GM18520 (cell line): ENCODE measurements around the gene PON1.

Experiments
- ATAC-seq: cut with Tn5 transposase; IDR thresholded peaks from one replicate; pipeline ENCODE4 v1.9.1; 2021; ENCODE audit not compliant: unreplicated experiment

The PON1 gene

GRCh38 chr7:95317966-95318365 is 6.4 kb downstream of the PON1 start:
- no peak for ATAC-seq

DNA sequence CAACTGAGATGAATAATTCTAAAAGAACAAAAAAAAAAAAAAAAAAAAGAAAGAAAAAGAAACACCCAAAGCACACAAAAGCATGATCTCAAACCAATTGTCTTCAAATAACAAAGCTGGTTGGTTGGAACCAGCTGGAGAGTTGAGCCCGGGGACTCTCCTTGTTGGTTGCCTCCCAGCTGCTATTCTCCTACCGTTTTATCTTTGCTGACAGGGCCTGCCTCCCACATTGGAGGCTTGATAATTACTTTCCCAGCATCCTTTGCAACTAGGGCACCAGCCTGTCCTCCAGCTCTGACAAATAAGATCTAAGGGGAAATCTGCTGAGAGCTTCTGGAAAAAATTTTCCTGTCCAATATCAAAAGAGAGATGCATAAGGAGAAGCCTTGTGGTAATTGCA is 6.8 kb downstream of the PON1 start:
- ATAC-seq: no peak

DNA sequence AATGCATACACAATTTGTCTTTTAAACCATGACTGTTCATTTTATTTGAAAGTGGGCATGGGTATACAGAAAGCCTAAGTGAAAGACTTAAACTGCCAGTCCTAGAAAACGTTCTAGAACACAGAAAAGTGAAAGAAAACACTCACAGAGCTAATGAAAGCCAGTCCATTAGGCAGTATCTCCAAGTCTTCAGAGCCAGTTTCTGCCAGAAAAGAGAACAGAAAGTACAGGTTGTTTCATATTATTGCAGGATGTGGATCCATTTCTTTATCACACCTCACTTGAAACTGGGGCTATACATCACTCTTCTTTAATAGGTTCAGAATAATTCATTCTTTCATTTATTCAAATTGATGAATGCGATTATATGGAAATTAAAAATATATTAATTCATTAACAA is 7.7 kb downstream of the PON1 start:
- no peak for ATAC-seq

DNA sequence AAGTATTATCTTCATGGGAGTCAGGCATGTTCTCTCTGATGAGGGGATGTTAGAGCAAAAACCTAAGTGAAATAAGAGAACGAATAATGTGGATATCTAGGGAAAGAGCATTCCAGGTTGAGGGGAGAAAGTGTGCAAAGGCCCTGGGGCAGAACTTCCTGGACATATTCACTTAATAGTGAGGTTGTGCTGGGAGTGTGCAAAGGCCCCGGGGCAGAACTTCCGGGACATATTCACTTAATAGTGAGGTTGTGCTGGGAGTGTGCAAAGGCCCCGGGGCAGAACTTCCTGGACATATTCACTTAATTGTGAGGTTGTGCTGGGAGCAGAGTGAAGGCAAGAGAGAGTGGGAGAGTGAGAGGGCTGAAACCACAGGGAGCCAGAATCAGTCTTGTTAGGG is 11.8 kb downstream of the PON1 start:
- ATAC-seq: no peak

DNA sequence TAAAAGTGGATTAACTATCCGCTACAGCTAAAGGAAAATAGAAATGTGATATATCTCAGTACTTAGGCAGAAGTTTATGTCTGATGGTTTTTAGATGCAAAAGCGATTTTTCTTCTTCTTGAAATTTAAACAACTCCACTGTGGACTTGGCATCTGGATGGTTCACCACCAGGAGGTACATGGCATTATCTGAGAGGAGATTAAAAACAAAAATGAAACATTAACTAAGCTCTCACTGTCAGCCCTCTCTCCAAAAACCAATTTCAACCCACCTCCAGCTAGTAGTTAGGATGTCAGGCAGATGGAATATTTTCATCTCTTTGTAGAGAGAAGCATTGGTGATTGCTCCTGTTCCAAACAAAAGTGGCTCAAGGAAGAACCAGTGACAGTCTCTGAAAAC is 12.9 kb downstream of the PON1 start:
- ATAC-seq: no peak

GRCh38 chr7:95309951-95310350 is 14.4 kb downstream of the PON1 start:
- no peak for ATAC-seq

GRCh38 chr7:95304990-95305389 is 19.3 kb downstream of the PON1 start:
- no peak for ATAC-seq

GRCh38 chr7:95303013-95303905 is 21.1 kb downstream of the PON1 start:
- ATAC-seq: no peak

DNA sequence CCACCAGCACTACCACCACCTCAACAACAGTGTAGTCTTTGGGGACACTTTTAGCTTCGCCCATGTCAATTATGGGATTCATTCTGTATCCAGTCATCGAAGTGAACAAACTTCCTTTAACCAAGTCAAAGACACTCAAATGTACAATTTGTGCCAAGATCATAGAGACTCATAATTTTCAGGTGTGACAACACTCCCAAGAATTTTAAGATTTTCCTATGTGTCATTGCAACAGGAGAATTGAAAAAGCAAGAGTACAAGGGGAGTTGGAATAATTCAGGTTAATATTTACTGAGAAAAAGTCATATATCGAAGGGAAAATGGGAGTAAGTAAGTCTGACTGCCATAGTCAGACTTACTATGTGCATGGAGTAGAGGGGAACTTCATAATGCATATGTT is 26.2 kb downstream of the PON1 start:
- ATAC-seq: no peak

- no peak for ATAC-seq
These were observed 27.3 kb downstream of the PON1 start for GRCh38 chr7:95297041-95297440.

- no peak for ATAC-seq
These were observed 27.9 kb downstream of the PON1 start for GRCh38 chr7:95296456-95296855.

- ATAC-seq: no peak
These were observed 28.9 kb downstream of the PON1 start for GRCh38 chr7:95295397-95295796.

GRCh38 chr7:95290166-95290830 is 34.0 kb downstream of the PON1 start:
- no peak for ATAC-seq

DNA sequence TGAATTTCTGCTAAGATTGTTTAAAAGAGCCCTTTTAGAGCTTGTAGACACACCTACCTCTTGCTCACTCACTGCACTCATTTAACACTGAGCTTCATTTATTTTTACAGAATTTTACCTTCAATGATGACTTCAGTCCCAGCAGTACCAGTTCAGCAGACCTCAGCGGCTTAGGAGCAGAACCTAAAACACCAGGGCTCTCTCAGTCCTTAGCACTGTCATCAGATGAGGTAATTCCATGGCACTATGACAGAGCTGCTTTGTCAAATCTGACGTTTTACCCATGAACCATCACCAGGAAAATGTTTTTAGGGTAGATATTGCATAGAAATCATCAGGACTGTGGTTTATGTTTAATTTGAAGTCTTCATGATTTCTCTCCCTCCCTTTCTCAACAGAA is 38.2 kb downstream of the PON1 start:
- ATAC-seq: no peak

DNA sequence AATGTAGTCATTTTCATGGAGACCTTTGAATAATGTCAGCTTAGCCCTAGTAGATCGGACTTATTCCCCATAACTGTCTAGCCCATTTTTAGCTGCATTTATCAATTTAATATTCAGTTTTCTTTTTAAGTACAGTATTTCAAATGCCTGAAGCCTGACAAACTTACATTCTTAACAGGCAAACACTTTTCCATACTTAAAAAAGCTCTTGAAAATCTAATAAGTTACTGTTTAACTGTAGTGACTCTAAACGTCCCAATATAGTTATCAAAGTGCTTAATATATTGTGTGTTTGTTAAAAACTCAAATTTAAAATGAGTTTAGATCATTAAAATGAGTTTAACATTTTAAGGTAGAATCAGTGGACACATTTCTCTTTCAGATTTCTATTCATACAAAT is 44.9 kb downstream of the PON1 start:
- no peak for ATAC-seq

DNA sequence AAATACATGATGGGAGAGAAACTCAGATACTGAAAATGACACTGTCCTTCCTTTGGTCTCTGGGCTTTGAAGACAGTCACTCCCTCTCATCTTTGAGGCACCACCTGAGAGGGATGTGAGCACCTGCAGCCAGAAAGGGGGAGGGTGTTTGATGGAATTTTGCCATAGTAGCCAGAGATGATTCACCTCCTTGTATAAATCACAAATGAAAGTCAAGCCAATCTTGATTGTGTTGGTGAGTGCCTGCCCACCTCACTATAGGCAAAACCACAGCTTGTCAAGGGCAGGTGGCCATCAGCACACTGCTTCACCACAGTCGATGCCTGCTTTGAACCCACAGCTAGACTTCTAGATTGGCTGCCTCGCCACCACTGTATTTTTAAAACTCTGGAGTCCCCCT is 48.2 kb downstream of the PON1 start:
- ATAC-seq: no peak

- ATAC-seq: no peak
These were observed 54.7 kb downstream of the PON1 start for GRCh38 chr7:95269640-95270039.

GRCh38 chr7:95267754-95268153 is 56.6 kb downstream of the PON1 start:
- no peak for ATAC-seq

GRCh38 chr7:95265634-95266033 is 58.7 kb downstream of the PON1 start:
- no peak for ATAC-seq

- no peak for ATAC-seq
These were observed 59.9 kb downstream of the PON1 start for GRCh38 chr7:95264363-95264891.

DNA sequence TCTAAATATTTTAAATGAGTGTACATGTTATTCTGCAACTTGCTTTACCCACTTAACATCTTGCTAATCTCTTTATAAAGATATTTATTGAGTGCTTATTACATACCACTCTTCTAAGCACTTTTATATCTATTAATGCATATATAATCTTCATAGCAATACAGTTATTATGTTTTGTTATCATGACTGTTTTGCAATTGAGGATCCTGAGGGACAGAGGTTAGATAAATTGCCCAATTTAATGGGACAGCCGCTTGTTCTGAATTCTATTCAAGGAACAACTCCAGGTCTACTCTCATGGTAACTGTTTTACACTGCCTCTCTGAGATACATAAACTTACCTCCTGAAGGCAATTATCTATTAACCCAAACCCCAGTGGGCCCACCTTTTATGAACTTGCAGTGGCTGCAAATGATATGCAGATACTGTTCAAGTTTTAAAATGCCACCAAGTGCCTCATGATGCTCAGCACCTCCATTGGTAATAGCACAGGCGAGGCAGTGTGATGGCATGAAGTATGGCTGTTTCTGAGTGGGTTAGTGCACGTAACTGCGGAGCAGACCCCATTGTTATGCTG is 60.5 kb downstream of the PON1 start:
- no peak for ATAC-seq

DNA sequence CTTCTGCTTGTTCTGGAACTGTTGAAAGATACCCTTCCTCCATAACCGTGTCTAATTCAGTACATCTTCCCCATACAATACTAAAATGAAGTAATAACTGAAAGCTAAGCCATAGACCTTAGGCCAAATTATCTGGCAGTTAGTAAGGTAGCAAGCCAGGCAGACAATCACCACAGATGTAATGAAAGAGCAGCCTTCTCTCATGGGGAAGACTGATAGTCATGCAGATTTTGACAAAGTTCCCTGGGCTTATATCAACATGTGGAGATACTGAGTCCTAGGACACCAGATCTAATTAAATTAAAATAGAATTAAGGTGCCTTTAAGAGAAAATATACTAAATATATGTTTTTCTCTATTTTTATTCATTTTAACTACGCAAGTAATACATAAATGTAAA is 61.5 kb downstream of the PON1 start:
- ATAC-seq: no peak
